Ovary (tissue), 3 donors: ENCODE data around the gene TPX2.

ENCODE experiments used
- CTCF ChIP-seq, 3 donors: fragments of 450-650 bp in 2 of 3; fragments of 200-600 bp in 1 of 3; IDR thresholded peaks; one replicate each; pipeline versions ENCODE4 v1.5.1 to v1.8.0; 2016 to 2022; ENCODE audit warnings: antibody characterized with exemption in 3 of 3, mild to moderate bottlenecking in 1 of 3
- EP300 ChIP-seq: sonication (generic); formaldehyde crosslinking; IDR thresholded peaks from one replicate; pipeline ENCODE4 v1.6.1; 2017; ENCODE audit warnings: antibody characterized with exemption
- POLR2A ChIP-seq: fragments of 450-650 bp; IDR thresholded peaks from one replicate; pipeline ENCODE4 v1.6.1; 2017; ENCODE audit warnings: antibody characterized with exemption, mild to moderate bottlenecking, moderate library complexity
- donor health status: DM: no; HTN: no; CAD: no.

GRCh38 chr20:31706607-31707257 lies 32.4 kb upstream of the TPX2 start:
- TF ChIP-seq CTCF (IDR thresholded peaks at IDR 0.05) (no peak), POLR2A (no peak), EP300 (no peak)
